Liver (tissue), 9 donors: Measurements from ENCODE around the gene TIAM2. TPM values are rescaled to one million over a fixed set of nuclear protein-coding genes. Genes with fewer than 3 reads are reported as not detected.

Experiments used
- DNase-seq: peaks from one replicate; pipeline ENCODE4 v3.0.0-alpha.2; 2017; ENCODE audit warnings: low spot score
- H3K27ac ChIP-seq, 2 donors: one replicate each; pipeline ENCODE4 v1.7.0; 2013; ENCODE audit warnings: inconsistent platforms in 2 of 2, low read length in 2 of 2, control low read depth in 1 of 2, low read depth in 1 of 2, mild to moderate bottlenecking in 1 of 2
- H3K27me3 ChIP-seq, 4 donors: one replicate each; pipeline versions ENCODE4 v1.6.1 to v1.7.0; 2013; ENCODE audit warnings: low read length in 3 of 4, inconsistent platforms in 1 of 4, mild to moderate bottlenecking in 1 of 4, moderate library complexity in 1 of 4; ENCODE audit not compliant: control insufficient read depth in 4 of 4, insufficient read depth in 4 of 4
- H3K36me3 ChIP-seq, 4 donors: one replicate each; pipeline versions ENCODE4 v1.6.1 to v1.7.0; 2013; ENCODE audit warnings: low read length in 3 of 4, mild to moderate bottlenecking in 3 of 4, low read depth in 1 of 4, moderate library complexity in 1 of 4; ENCODE audit not compliant: control insufficient read depth in 4 of 4, insufficient read depth in 3 of 4
- H3K4me1 ChIP-seq, 4 donors: one replicate each; pipeline versions ENCODE4 v1.6.1 to v1.7.0; 2013; ENCODE audit warnings: low read length in 3 of 4, mild to moderate bottlenecking in 3 of 4, moderate library complexity in 1 of 4; ENCODE audit not compliant: control insufficient read depth in 4 of 4, insufficient read depth in 4 of 4
- H3K4me3 ChIP-seq, 3 donors: one replicate each; pipeline versions ENCODE4 v1.6.1 to v1.7.0; 2013; ENCODE audit warnings: low read length in 3 of 3, control low read depth in 1 of 3, low read depth in 1 of 3, mild to moderate bottlenecking in 1 of 3
- H3K9ac ChIP-seq, 2 donors: one replicate each; pipeline ENCODE4 v1.7.0; 2013; ENCODE audit warnings: low read length in 2 of 2, mild to moderate bottlenecking in 2 of 2, moderate library complexity in 2 of 2, control low read depth in 1 of 2, low read depth in 1 of 2
- H3K9me3 ChIP-seq, 4 donors: one replicate each; pipeline versions ENCODE4 v1.6.1 to v1.7.0; 2013; ENCODE audit warnings: low read length in 3 of 4; ENCODE audit not compliant: control insufficient read depth in 4 of 4
- EGR1 ChIP-seq, 2 donors: IDR thresholded peaks; 2 replicates each; pipeline ENCODE4 v1.6.1; 2016 to 2018; ENCODE audit warnings: antibody characterized with exemption in 2 of 2, low read depth in 2 of 2
- FOXA1 ChIP-seq: IDR thresholded peaks from 2 replicates; pipeline ENCODE4 v1.6.1; 2016; ENCODE audit warnings: antibody characterized with exemption
- FOXA2 ChIP-seq: IDR thresholded peaks from 2 replicates; pipeline ENCODE4 v1.6.1; 2016; ENCODE audit warnings: antibody characterized with exemption
- GABPA ChIP-seq, 2 donors: IDR thresholded peaks in 1 of 2; conservative IDR thresholded peaks in 1 of 2; 2 replicates each; pipeline ENCODE4 v1.6.1; 2016; ENCODE audit warnings: antibody characterized with exemption in 2 of 2, mild to moderate bottlenecking in 1 of 2, moderate library complexity in 1 of 2
- HNF4A ChIP-seq, 2 donors: conservative IDR thresholded peaks; 2 replicates each; pipeline ENCODE4 v1.6.1; 2016; ENCODE audit warnings: antibody characterized with exemption in 2 of 2, mild to moderate bottlenecking in 2 of 2
- HNF4G ChIP-seq: IDR thresholded peaks from 2 replicates; pipeline ENCODE4 v1.6.1; 2016; ENCODE audit warnings: antibody characterized with exemption
- JUND ChIP-seq, 2 donors: IDR thresholded peaks; 2 replicates each; pipeline ENCODE4 v1.6.1; 2016; ENCODE audit warnings: antibody characterized with exemption in 2 of 2
- NR2F2 ChIP-seq: IDR thresholded peaks from 2 replicates; pipeline ENCODE4 v1.6.1; 2016; ENCODE audit warnings: antibody characterized with exemption
- RAD21 ChIP-seq, 2 donors: IDR thresholded peaks; 2 replicates each; pipeline ENCODE4 v1.6.1; 2016; ENCODE audit warnings: antibody characterized with exemption in 2 of 2, mild to moderate bottlenecking in 2 of 2
- RXRA ChIP-seq, 2 donors: IDR thresholded peaks; 2 replicates each; pipeline ENCODE4 v1.6.1; 2017 to 2018; ENCODE audit warnings: antibody characterized with exemption in 2 of 2, mild to moderate bottlenecking in 1 of 2
- SP1 ChIP-seq: IDR thresholded peaks from 2 replicates; pipeline ENCODE4 v1.6.1; 2018; ENCODE audit warnings: antibody characterized with exemption, mild to moderate bottlenecking
- TAF1 ChIP-seq: conservative IDR thresholded peaks from 2 replicates; pipeline ENCODE4 v1.6.1; 2016; ENCODE audit warnings: antibody characterized with exemption, mild to moderate bottlenecking
- YY1 ChIP-seq: IDR thresholded peaks from 2 replicates; pipeline ENCODE4 v1.6.1; 2016; ENCODE audit warnings: antibody characterized with exemption, mild to moderate bottlenecking
- WGBS: extraction: QIAGEN DNeasy Blood & Tissue Kit; methylation state at CpG from one replicate; pipeline ENCODE4 v1.1.7; 2013; 5-methylcytosine and 5-hydroxymethylcytosine counted together
- polyA plus RNA-seq, 2 donors: library from polyadenylated mRNA; stranded (reverse) in 1 of 2; unstranded in 1 of 2; fragments of 200-250 nt in 1 of 2; fragments of >200 nt in 1 of 2; fragmentation: Nextera tagmentation in 1 of 2; extraction: Ambion mirVana in 1 of 2; gene quantifications; one replicate each; pipeline versions ENCODE4 v1.2.1 to v1.2.3, GENCODE V29; 2013 to 2015
- total RNA-seq, 2 donors: library from RNA; depleted of rRNA; stranded (reverse); fragments of >200 nt; gene quantifications; one replicate each; pipeline ENCODE4 v1.2.3, GENCODE V29; 2014
- TF ChIP-seq, protein P1 (sequence below): IDR thresholded peaks from 2 replicates; pipeline ENCODE4 v1.6.1; 2016; ENCODE audit warnings: antibody characterized with exemption
- TF ChIP-seq, protein P2 (sequence below): IDR thresholded peaks from 2 replicates; pipeline ENCODE4 v1.6.1; 2016; ENCODE audit warnings: antibody characterized with exemption
- TF ChIP-seq, protein P3 (sequence below): fragments of 150-350 bp; IDR thresholded peaks from 2 replicates; pipeline ENCODE4 v1.5.1; 2017; ENCODE audit warnings: improper control_type of control experiment, low read depth, low read length; ENCODE audit not compliant: missing input control
- TF ChIP-seq, protein P4 (sequence below): IDR thresholded peaks from 2 replicates; pipeline ENCODE4 v1.6.1; 2016; ENCODE audit warnings: antibody characterized with exemption
- donor health status: healthy.
- donor health status: healthy.
- donor health status: healthy.
- donor health status: healthy.
- donor health status: healthy.

The TIAM2 gene
- total and polyA plus RNA-seq, 4 donors, result 0.62 to 3.7 (median 2.4) TPM

GRCh38 chr6:155024391-155025027 lies 29.4 kb downstream of the TIAM2 start:
- Histone ChIP-seq H3K27me3 (no peaks in the 10 kb centered on the region), H3K4me1 (no peaks in the 10 kb centered on the region), H3K9ac (no peak overlapping the region), H3K36me3 (no peaks in the 10 kb centered on the region), H3K9me3 (no peaks in the 10 kb centered on the region), H3K27ac (no peak overlapping the region), H3K4me3 (no peak overlapping the region)
- WGBS, result 63% methylated on average over 2 of the region's 2 CpGs
- no peak for DNase-seq
- TF ChIP-seq RXRA (IDR thresholded peaks at IDR 0.05) (peak in 1 of 2 donors; percentile 23), RAD21 (IDR thresholded peaks at IDR 0.05) (no peak)

GRCh38 chr6:155026022-155026705 lies 31.0 kb downstream of the TIAM2 start:
- Histone ChIP-seq H3K4me1 (no peaks in the 10 kb centered on the region), H3K4me3 (no peak overlapping the region), H3K9ac (no peak overlapping the region), H3K27me3 (no peaks in the 10 kb centered on the region), H3K9me3 (no peaks in the 10 kb centered on the region), H3K27ac (no peak overlapping the region), H3K36me3 (no peaks in the 10 kb centered on the region)
- no peak for DNase-seq
- WGBS, result 94% methylated on average over 4 of the region's 4 CpGs
- TF ChIP-seq, protein P1, sequence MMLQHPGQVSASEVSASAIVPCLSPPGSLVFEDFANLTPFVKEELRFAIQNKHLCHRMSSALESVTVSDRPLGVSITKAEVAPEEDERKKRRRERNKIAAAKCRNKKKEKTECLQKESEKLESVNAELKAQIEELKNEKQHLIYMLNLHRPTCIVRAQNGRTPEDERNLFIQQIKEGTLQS, result no peak
- TF ChIP-seq GABPA (IDR thresholded peaks at IDR 0.05 in 1 of 2, conservative IDR thresholded peaks at IDR 0.05 in 1 of 2) (no peak), NR2F2 (no peak), RXRA (IDR thresholded peaks at IDR 0.05) (no peak), TAF1 (no peak), YY1 (no peak), SP1 (no peak)
- TF ChIP-seq, protein P2, sequence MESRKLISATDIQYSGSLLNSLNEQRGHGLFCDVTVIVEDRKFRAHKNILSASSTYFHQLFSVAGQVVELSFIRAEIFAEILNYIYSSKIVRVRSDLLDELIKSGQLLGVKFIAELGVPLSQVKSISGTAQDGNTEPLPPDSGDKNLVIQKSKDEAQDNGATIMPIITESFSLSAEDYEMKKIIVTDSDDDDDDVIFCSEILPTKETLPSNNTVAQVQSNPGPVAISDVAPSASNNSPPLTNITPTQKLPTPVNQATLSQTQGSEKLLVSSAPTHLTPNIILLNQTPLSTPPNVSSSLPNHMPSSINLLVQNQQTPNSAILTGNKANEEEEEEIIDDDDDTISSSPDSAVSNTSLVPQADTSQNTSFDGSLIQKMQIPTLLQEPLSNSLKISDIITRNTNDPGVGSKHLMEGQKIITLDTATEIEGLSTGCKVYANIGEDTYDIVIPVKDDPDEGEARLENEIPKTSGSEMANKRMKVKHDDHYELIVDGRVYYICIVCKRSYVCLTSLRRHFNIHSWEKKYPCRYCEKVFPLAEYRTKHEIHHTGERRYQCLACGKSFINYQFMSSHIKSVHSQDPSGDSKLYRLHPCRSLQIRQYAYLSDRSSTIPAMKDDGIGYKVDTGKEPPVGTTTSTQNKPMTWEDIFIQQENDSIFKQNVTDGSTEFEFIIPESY, result no peak

DNA sequence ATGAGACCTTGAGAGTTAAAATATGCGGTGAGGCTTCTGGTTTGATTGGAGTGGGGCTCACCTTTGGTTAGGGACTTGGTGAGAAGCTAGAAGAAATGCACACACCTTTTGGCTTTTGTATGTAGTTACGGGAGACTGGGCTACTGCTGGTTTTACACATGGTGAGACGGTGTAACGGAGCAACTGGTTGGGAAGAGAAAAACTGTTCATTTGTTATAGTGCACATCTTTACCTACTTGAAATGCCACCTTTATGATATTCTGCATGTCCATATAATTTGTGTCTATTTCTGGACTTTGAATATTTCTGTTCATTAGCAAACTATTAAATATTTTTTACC lies 31.6 kb downstream of the TIAM2 start:
- H3K27me3 ChIP-seq, result no peaks in the 10 kb centered on the region
- DNase-seq, result no peak
- H3K9ac ChIP-seq, result no peak overlapping the region
- no peaks in the 10 kb centered on the region for H3K4me1 ChIP-seq
- WGBS, result 98% methylated on average over 4 of the region's 4 CpGs
- H3K4me3 ChIP-seq, result no peak overlapping the region
- H3K36me3 ChIP-seq, result no peaks in the 10 kb centered on the region
- H3K9me3 ChIP-seq, result no peaks in the 10 kb centered on the region
- no peak overlapping the region for H3K27ac ChIP-seq
- TF ChIP-seq RAD21 (IDR thresholded peaks at IDR 0.05) (no peak), FOXA1 (no peak), TAF1 (no peak), HNF4G (no peak), HNF4A (conservative IDR thresholded peaks at IDR 0.05) (no peak), SP1 (no peak), GABPA (IDR thresholded peaks at IDR 0.05 in 1 of 2, conservative IDR thresholded peaks at IDR 0.05 in 1 of 2) (no peak), RXRA (IDR thresholded peaks at IDR 0.05) (no peak), YY1 (no peak), FOXA2 (no peak), JUND (IDR thresholded peaks at IDR 0.05) (no peak), EGR1 (IDR thresholded peaks at IDR 0.05; ENCODE audit: low read depth in 2 of 2) (no peak), NR2F2 (no peak)
- TF ChIP-seq, protein P3, sequence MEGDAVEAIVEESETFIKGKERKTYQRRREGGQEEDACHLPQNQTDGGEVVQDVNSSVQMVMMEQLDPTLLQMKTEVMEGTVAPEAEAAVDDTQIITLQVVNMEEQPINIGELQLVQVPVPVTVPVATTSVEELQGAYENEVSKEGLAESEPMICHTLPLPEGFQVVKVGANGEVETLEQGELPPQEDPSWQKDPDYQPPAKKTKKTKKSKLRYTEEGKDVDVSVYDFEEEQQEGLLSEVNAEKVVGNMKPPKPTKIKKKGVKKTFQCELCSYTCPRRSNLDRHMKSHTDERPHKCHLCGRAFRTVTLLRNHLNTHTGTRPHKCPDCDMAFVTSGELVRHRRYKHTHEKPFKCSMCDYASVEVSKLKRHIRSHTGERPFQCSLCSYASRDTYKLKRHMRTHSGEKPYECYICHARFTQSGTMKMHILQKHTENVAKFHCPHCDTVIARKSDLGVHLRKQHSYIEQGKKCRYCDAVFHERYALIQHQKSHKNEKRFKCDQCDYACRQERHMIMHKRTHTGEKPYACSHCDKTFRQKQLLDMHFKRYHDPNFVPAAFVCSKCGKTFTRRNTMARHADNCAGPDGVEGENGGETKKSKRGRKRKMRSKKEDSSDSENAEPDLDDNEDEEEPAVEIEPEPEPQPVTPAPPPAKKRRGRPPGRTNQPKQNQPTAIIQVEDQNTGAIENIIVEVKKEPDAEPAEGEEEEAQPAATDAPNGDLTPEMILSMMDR, result no peak
- TF ChIP-seq, protein P2, result no peak
- TF ChIP-seq, protein P1, result no peak
- TF ChIP-seq, protein P4, sequence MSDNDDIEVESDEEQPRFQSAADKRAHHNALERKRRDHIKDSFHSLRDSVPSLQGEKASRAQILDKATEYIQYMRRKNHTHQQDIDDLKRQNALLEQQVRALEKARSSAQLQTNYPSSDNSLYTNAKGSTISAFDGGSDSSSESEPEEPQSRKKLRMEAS, result no peak
